Prostate gland (tissue), 2 donors: ENCODE results near the gene DSCAML1. TPM values are rescaled to one million over a fixed set of nuclear protein-coding genes. Genes with fewer than 3 reads are reported as not detected.

ENCODE experiments used
- DNase-seq: peaks from one replicate; pipeline ENCODE4 v3.0.0-alpha.2; 2019; ENCODE audit warnings: low spot score
- H3K27ac ChIP-seq, 2 donors: fragments of 200-600 bp; sonication (generic); 2 replicates each; pipeline ENCODE4 v1.5.1; 2017 to 2019
- H3K27me3 ChIP-seq: fragments of 200-600 bp; sonication (generic); replicated peaks from 2 replicates; pipeline ENCODE4 v1.5.1; 2019; ENCODE audit not compliant: insufficient read depth
- H3K36me3 ChIP-seq, 2 donors: fragments of 200-600 bp; sonication (generic); 1 replicate in 1 of 2; 2 replicates in 1 of 2; pipeline versions ENCODE4 v1.5.1 to v1.8.1; 2017 to 2019
- H3K4me1 ChIP-seq: fragments of 200-600 bp; sonication (generic); replicated peaks from 2 replicates; pipeline ENCODE4 v1.5.1; 2019
- H3K4me3 ChIP-seq, 2 donors: fragments of 200-600 bp; sonication (generic); 2 replicates each; pipeline ENCODE4 v1.5.1; 2017 to 2019
- H3K9me3 ChIP-seq: fragments of 200-600 bp; sonication (generic); 2 replicates; pipeline ENCODE4 v1.5.1; 2017
- POLR2A ChIP-seq: fragments of 450-650 bp; IDR thresholded peaks from one replicate; pipeline ENCODE4 v1.6.1; 2016; ENCODE audit warnings: antibody characterized with exemption, mild to moderate bottlenecking
- POLR2AphosphoS5 ChIP-seq: sonication (generic); formaldehyde crosslinking; IDR thresholded peaks from one replicate; pipeline ENCODE4 v1.6.1; 2017; ENCODE audit warnings: antibody characterized with exemption
- WGBS: methylation state at CpG from one replicate; pipeline ENCODE4 v1.1.5; 2018; 5-methylcytosine and 5-hydroxymethylcytosine counted together
- intact Hi-C: fragments of 100-400 bp; cut with DNase I; formaldehyde crosslinking; loops from one replicate; pipeline ENCODE4 v1.14.2; 2022
- total RNA-seq, 2 donors: library from RNA; depleted of rRNA; stranded (reverse); fragments of >200 nt; gene quantifications; one replicate each; pipeline ENCODE4 v1.1.0, GENCODE V29; 2016
- TF ChIP-seq, protein P1 (sequence below), 4 experiments: fragments of 200-600 bp in 2 of 4; fragments of 450-650 bp in 2 of 4; sonication (generic) in 2 of 4; IDR thresholded peaks; 1 replicate in 3 of 4; 2 replicates in 1 of 4; pipeline ENCODE4 v1.5.1; 2016 to 2019; ENCODE audit warnings: antibody characterized with exemption in 4 of 4, mild to moderate bottlenecking in 2 of 4, moderate library complexity in 2 of 4

The DSCAML1 gene
- total RNA-seq, 2 donors from 2014 or later = 0.14 to 2.8 TPM

DNA sequence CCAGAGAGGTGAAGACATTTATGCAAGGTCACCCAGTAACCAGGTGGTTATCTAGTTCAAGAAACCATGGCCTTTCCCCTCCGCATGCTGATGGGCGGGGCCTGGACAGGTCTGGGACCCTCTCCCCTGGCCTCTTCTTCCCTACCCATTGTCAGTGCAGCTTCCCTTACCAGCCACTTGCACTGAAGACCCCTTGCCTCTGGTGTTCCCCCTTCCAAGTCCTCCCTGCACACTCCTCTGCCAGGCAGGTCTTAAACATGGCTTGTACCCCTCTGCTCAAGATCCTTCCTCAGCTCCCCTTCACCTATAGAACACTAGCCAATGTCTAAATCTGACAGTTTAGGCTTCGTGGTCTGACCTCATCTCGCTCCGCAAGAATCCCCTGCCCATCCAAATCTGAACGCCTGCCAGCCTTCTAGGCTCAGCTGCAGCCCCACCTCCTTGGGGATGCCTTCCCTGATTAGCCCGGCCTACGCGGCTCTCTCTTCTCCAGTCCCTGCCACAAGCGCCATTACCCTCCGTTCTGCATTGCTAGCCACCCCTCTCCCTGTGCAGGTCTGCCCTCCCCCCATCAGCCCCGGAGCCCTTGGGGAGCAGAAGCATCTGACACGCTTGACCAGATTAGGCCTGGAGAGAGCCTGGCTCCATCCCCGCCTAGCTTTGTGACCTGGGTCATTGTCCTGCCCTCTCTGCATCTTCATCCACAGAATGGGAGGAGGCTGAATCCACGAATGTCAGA lies 213.8 kb downstream of the DSCAML1 start:
- Histone ChIP-seq H3K27ac (no peak overlapping the region), H3K27me3 (no peaks in the 10 kb centered on the region), H3K9me3 (no peaks in the 10 kb centered on the region), H3K4me3 (no peak overlapping the region), H3K36me3 (no peaks in the 10 kb centered on the region), H3K4me1 (no peaks in the 10 kb centered on the region)
- WGBS = 58% methylated on average over 15 of the region's 15 CpGs
- intact Hi-C loops = no loop called here
- TF ChIP-seq POLR2AphosphoS5 = no peak
- TF ChIP-seq, protein P1, sequence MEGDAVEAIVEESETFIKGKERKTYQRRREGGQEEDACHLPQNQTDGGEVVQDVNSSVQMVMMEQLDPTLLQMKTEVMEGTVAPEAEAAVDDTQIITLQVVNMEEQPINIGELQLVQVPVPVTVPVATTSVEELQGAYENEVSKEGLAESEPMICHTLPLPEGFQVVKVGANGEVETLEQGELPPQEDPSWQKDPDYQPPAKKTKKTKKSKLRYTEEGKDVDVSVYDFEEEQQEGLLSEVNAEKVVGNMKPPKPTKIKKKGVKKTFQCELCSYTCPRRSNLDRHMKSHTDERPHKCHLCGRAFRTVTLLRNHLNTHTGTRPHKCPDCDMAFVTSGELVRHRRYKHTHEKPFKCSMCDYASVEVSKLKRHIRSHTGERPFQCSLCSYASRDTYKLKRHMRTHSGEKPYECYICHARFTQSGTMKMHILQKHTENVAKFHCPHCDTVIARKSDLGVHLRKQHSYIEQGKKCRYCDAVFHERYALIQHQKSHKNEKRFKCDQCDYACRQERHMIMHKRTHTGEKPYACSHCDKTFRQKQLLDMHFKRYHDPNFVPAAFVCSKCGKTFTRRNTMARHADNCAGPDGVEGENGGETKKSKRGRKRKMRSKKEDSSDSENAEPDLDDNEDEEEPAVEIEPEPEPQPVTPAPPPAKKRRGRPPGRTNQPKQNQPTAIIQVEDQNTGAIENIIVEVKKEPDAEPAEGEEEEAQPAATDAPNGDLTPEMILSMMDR (IDR thresholded peaks at IDR 0.05) = no peak
- TF ChIP-seq POLR2A = no peak
- DNase-seq = no peak

- no peaks in the 10 kb centered on the region for H3K4me1 ChIP-seq
- H3K27me3 ChIP-seq = no peaks in the 10 kb centered on the region
- H3K27ac ChIP-seq = no peak overlapping the region
- H3K36me3 ChIP-seq = no peaks in the 10 kb centered on the region
- no peak overlapping the region for H3K4me3 ChIP-seq
- no peak for DNase-seq
- no peak for TF ChIP-seq POLR2AphosphoS5
- no peaks in the 10 kb centered on the region for H3K9me3 ChIP-seq
- intact Hi-C loops = no loop called here
- WGBS = 82% methylated on average over 6 of the region's 6 CpGs
These were observed 214.6 kb downstream of the DSCAML1 start for GRCh38 chr11:117582433-117582832.

GRCh38 chr11:117580866-117581265 lies 216.2 kb downstream of the DSCAML1 start:
- H3K36me3 ChIP-seq = no peaks in the 10 kb centered on the region
- no peak overlapping the region for H3K4me3 ChIP-seq
- H3K27me3 ChIP-seq = no peaks in the 10 kb centered on the region
- intact Hi-C loops = no loop called here
- H3K9me3 ChIP-seq = no peaks in the 10 kb centered on the region
- TF ChIP-seq, protein P1 (IDR thresholded peaks at IDR 0.05) = no peak
- TF ChIP-seq POLR2A = no peak
- no peak for TF ChIP-seq POLR2AphosphoS5
- no peak overlapping the region for H3K27ac ChIP-seq
- DNase-seq = no peak
- no peaks in the 10 kb centered on the region for H3K4me1 ChIP-seq
- WGBS = 60% methylated on average over 6 of the region's 6 CpGs

DNA sequence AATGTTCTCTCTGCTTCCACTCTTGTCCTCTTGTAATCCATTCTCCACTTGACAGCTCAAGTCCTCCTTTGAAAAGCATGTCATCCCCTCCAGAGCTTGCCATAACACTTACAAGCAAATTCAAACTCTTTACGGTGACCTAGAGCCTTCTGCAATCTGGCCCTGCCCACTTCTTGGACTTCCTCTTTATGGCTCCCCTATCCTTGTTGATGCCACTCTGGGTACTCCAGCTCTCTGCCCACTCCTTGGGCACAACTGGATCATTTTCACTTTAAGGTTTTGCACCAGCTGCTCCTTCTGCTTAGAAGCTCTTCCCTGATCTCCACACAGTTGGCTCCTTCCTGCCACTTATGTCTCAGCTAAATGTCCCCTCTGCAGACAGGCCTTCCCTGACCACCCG lies 217.9 kb downstream of the DSCAML1 start:
- WGBS = 83% methylated on average over 2 of the region's 2 CpGs
- DNase-seq = no peak

GRCh38 chr11:117575856-117576255 lies 221.2 kb downstream of the DSCAML1 start:
- H3K4me3 ChIP-seq = no peak overlapping the region
- TF ChIP-seq POLR2AphosphoS5 (no peak), POLR2A (no peak)
- TF ChIP-seq, protein P1 (IDR thresholded peaks at IDR 0.05) = no peak
- no peak for DNase-seq
- H3K27ac ChIP-seq = no peak overlapping the region
- intact Hi-C loops = no loop called here
- H3K9me3 ChIP-seq = no peaks in the 10 kb centered on the region
- no peaks in the 10 kb centered on the region for H3K4me1 ChIP-seq
- no peaks in the 10 kb centered on the region for H3K27me3 ChIP-seq
- 92% methylated on average over 4 of the region's 4 CpGs for WGBS
- no peaks in the 10 kb centered on the region for H3K36me3 ChIP-seq

More for the DNA sequence above, 217.9 kb downstream of the DSCAML1 start:
- no peaks in the 10 kb centered on the region for H3K9me3 ChIP-seq
- no peaks in the 10 kb centered on the region for H3K36me3 ChIP-seq
- no peaks in the 10 kb centered on the region for H3K27me3 ChIP-seq
- H3K4me3 ChIP-seq = no peak overlapping the region
- no peaks in the 10 kb centered on the region for H3K4me1 ChIP-seq
- H3K27ac ChIP-seq = no peak overlapping the region
- intact Hi-C loops = no loop called here
- TF ChIP-seq POLR2AphosphoS5 = no peak
- TF ChIP-seq, protein P1 (IDR thresholded peaks at IDR 0.05) = no peak
- no peak for TF ChIP-seq POLR2A
